GM21423 (cell line): ENCODE data around the gene PLPP7.

Experiments used
- ATAC-seq: cut with Tn5 transposase; IDR thresholded peaks from one replicate; pipeline ENCODE4 v1.9.1; 2021; ENCODE audit warnings: mild to moderate bottlenecking, moderate library complexity; ENCODE audit not compliant: unreplicated experiment

PLPP7 gene

DNA sequence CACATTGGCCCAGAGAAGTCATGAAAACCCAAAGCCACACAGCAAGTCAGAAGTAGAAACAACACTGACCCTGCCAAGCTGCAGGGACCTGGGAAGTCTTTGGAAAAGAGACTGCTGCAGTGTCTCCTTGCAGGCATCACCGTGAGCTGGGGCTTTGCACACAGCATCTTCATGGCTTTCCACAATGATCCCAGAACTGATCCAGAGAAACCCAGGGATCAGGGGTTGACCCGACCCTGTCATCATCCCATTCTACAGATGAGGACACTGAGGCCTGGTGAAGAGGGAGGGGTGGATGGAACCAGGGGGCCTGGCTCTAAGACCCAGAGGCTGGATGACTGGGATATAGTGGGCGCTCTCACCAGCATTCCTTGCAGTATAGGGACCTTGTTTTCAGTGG lies 8.9 kb upstream of the PLPP7 start:
- ATAC-seq: no peak

DNA sequence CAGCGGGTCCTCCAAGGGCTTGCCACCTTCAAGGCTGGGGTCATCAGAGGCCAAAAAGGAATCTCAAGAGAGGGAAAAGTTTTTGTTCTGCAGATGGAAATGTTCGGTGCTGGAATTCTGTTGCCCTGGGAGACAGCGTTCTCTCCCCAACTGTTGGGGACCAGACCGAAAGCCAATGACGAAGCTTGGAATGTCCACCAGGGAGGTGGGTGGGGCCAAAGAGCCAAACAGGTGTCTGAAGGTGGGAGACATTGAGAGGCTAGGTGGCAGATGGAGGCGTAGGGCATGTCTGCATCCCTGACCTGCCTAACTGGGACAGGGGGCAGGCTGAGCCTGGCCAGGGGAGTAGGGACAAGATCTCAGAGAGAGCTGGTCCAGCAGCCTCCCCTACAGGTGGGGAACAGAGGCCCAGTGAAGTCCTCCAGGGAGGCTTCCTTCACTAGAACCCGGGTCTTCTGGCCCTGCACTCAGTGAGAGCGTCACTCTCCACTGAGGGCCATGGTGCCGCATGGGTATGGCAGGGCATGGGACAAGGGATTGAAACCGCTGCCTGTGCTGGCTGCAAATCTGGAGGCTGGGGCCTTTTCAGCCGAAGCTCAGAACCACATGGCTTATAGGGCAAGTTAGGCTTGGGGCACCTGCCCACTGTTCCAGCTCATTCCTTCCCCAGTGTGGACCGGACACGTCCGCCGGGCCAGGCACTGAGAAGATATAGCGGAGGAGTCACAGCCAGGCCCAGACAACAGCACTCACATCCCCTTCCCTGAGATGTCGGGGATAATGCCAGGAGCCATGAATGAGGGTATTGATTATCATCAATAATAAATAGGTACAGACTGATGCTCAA lies 8.2 kb upstream of the PLPP7 start:
- no peak for ATAC-seq

DNA sequence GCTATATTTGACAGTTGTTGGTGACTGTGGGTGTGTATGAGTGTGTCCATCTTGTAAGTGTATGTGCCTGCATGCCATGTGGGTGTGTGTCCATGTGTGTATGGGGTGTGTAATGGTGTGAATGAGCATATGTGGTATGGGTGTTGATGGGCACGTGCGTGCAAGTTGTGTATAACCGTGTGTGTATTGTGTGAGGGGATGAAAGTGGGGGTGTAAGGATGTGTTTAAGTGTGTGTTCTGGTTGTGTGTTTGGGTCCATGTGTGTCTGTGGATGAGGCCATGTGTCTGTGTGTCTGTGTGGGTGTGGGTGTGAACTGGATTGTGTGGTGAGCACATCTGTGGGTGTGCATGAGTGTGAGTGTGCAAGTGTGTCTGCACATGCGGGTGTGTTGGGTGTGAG lies 7.3 kb upstream of the PLPP7 start:
- no peak for ATAC-seq

DNA sequence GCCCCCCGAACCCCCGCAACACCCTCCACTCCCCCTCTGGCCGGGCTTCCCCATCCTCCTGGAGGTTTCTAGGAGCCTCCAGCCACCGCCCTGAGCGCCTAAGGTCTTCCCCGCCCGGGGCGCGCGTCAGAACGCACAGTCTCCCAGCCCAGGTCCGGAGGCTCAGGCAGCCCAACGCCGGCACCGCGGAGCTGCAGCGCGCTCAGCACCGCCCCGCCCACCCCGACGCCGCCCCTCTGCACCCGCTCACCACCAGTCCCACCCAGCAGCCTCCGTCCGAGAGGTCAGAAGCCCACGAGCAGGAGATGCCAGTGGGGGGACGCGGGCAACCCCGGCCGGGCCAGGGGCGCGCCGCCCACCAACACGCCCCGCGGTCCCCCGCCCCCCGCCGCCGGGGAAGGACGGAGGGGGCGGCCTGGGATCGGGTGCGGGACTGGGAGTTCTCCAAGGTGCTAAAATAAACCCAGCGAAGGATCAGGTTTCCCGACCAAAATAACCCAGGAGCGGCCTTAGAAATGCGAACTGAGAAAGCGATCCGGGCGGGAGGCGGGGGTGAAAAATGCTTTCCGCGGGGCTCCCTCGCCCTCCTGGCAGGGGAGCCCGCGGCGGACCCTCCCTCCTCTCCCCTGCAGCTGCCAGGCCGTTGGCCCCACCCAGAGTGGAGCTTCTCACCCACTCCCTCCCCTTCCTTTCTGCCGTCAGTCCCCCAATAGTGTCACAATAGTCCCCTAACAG lies 6.7 kb upstream of the PLPP7 start:
- no peak for ATAC-seq

DNA sequence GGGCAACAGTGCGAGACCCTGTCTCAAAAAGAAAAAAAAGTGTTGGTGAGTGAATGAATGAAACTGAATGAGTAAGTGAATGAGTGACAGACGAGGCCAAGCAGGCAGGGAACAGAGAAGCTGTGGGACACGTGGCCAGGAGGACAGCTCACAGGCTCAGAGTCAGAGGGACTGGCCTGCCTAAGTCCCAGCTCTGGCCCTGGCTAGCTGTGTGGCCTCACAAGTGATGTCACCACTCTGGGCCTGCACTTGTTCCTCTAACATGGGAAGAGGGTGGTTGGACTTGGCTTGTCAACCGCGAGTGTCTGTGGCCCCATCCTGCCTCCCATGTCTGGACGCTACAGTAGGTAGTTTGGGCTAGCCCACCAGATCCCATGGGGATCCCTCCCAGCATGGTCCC lies 4.7 kb upstream of the PLPP7 start:
- ATAC-seq: no peak

DNA sequence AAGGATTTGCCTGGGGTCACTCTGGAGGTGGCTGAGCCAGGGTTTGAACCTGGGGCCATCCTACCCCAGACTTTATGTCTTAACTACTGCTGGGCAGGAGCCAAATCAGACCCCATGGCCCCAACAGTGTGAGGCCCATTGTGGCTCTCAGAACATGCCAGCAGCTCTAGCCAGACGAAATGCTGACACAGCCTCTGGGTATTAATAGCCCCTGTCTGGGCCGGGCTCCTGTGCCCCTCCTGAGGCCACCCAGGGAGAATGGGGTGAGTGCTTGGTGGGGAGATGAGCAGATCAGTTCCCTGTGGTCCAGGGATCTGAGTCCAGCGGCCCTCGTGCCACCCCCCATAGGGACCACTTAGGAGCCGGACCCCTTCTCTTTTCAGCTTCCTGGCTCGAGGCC lies 2.2 kb upstream of the PLPP7 start:
- ATAC-seq: no peak

DNA sequence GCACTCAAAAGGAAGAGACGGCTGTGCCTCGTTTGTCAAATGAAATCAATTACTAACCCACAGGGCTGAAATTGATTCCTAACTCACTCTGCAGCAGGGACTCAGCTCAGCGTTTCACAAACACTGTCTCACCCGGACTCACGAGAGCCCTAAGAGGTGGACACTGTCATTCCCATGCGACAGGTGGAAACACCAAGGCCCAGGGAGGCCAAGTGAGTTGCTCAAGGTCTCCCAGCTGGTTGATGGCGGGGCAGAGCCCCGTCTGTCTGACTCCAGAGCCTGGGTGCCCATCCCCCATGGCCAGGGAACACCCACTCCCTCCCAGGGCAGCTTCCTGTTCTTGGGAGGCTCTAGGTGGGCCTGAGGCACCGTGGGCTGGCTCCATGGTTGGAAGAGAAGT lies 1.3 kb upstream of the PLPP7 start:
- no peak for ATAC-seq

DNA sequence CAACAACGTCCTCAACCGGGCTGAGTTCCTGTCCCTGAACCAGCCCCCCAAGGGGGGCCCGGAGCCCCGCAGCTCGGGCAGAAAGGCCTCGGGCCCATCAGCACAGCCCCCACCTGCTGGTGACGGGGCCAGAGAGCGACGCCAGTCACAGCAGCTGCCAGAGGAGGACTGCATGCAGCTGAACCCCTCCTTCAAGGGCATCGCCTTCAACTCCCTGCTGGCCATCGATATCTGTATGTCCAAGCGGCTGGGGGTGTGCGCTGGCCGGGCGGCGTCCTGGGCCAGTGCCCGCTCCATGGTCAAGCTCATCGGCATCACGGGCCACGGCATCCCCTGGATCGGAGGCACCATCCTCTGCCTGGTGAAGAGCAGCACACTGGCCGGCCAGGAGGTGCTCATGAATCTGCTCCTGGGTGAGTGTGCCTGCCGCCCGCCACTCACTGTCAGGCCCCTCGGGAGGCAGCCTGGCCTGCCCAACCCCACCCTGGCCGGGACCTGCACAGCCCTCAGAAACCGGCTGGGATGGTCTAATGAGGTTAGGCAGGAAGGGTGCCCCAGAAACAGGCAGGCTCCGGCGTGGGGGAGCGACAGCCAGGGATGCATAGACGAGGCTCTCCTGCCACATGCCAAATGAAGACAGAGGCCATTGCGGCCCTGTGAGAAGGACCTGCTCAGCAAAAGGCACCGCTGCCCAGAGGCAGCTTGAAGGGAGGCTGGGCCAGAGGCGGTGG lies 678 bp downstream of the PLPP7 start:
- no peak for ATAC-seq

DNA sequence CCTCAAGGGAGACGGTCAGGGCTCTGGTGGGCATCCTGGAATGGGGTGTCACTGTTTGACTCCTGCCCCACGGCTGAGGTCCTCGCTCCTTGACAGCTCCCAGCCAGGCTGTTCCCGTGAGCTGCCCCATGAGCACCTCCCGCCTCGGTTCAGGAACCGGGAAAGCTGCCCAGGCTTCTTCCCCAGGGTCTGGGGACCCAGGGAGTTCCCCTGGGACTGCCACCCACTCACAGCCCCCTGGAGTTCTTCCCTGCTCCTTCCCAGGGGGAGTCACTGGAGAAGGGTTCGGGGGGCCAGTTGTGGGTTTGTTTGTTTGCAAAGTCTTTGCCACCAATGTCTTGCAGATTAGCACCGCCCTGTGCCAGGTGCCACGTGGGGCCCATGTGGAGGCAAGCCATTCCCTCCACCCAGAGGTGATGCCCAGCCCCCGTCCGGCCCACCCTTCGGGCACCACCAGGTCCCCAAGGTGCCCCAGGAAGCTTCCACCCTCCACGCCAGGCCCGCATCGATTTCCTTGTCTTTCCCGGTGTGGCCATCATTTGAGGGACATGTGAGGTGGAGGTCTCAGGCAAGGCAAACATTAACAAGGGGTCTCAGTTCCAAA lies 1.3 kb downstream of the PLPP7 start:
- no peak for ATAC-seq

DNA sequence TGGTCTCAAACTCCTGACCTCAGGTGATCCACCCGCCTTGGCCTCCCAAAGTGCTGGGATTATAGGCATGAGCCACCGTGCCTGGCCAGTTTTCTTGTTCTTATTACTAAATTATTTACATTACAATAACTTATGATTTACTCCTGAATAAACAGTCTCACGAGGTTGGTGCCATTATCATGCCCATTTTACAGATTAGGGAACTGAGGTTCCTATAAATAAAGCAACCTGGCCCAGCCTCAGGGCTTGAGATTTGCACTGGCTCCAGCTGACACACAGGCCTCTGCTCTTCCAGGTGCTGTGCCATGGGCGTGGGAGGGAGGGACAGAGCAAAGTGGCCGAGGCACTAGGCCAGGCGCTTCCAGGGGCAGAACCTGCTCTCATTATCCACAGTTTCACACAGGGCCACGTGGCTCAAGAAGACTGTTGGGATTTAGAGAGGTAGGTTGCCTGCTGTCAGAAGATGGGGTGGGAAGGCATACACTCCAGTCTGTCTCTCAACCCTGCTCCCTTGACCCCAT lies 2.3 kb downstream of the PLPP7 start:
- no peak for ATAC-seq

DNA sequence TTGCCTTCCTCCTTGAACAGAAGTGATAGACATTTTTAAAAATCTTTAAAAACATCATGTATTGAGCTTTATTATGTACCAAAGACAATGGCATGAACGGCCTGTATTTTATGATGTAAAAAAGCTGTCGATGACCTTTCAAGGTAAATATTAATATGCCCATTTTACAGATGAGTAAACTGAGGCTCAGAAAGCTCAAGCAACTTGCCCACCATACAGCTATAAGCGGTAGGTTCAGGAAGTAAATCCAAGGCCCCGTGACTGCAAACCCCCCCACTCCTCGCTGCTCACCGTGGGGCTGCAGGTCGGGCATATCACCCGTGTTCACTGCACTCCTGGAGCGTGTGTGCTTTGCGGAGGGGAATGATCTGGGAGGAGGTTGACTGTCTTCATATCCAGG lies 3.4 kb downstream of the PLPP7 start:
- ATAC-seq: no peak

DNA sequence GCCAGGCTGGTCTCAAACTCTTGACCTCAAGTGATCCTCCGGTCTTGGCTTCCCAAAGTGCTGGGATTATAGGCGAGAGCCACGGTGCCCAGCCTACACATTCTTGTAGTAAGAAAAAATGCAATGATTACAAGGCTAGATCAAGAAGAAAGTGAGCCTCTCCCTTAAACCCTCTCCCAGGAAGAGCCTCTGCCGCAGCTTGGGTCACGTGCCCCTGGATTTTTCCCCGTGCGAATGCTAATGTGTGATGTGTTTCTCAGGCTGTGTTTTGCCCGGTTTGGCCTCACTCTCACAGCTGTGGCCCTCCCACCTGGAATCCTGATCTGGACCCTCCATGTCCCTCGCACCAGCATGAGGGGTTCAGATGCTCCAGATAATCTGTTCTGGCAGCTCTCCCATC lies 6.9 kb downstream of the PLPP7 start:
- ATAC-seq: no peak

DNA sequence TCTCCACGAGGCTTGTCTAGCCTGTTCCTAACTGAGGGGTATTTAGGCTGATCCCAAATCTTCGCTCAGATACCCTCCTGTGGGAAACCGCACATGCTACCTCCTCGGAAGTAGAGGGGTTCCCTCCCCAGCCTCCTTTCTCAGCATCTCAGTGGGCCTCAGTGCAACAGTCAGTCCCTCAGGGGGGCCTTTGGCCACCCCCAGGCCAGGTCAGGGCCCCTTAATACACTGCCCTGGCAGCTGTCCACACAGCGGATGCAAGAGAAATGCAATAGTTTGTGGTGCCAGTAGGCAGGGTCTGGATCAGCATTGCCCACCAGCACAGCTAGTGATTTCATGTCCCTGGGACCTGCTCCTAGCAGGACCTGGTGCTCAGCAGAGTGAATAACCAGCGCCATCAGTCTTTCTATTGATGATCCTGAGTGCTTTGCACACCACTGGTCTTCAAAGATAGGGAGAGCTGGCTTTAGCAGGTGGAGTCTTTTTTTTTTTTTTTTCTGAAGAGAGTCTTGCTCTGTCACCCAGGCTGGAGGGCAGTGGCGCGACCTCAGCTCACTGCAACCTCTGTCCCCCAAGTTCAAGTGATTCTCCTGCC lies 7.5 kb downstream of the PLPP7 start:
- ATAC-seq: no peak

DNA sequence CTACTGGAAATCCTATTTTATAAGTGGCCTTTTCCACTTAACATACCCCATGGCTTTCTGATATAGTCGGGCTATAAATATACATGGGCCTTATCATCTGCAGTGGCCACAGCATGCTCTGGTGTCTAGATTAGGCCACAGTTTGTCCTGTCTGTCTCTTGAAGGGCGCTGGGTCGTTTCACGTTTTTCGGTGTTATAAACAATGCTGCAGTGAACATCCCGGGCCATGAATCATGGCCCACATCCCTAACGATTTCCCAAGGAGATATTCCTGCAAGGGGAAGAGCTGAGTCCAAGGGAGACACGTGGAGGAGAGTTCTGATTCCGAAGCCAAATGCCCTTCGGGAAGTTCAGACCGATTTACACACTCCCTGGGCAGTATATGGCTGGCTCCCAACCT lies 8.4 kb downstream of the PLPP7 start:
- ATAC-seq: no peak

DNA sequence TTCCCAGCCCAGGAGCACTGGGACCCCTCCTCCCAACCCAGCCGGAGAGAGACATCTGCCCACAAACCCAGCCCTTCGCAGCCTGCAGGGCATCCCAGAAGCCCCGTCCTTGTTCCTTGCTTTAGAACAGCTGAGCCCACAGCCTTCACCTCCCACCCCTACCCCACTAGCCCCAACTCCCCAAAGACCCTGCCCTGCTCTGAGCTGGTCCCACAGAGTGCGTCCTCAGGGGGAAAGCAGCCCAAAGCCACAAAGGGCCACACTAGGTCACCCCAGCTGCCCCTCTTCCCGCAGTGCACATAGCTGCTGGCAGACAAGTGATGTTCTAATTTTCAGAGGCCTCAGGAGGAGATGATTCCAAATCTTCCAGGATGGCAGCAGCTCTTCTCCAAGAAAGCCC lies 8.8 kb downstream of the PLPP7 start:
- no peak for ATAC-seq

DNA sequence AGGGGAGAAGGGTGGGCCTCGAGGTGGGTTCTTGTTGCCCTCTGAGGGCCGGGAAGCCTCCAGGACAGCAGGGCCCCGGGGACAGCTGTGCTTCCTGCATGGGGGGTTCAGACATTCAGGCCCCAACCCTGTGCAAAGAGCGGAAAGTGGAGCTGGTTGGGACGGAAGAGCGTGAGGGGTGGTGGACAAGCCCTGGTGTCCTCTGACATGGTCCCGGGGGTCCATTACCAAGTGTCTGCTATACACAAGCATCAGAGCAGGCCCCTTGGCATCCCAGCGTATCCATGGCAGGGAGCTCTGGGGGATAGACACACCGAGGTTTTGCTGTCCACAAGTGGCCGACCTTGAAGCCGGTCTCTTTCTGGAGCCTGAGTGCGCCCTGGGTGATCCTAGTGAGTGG lies 9.3 kb downstream of the PLPP7 start:
- ATAC-seq: no peak

DNA sequence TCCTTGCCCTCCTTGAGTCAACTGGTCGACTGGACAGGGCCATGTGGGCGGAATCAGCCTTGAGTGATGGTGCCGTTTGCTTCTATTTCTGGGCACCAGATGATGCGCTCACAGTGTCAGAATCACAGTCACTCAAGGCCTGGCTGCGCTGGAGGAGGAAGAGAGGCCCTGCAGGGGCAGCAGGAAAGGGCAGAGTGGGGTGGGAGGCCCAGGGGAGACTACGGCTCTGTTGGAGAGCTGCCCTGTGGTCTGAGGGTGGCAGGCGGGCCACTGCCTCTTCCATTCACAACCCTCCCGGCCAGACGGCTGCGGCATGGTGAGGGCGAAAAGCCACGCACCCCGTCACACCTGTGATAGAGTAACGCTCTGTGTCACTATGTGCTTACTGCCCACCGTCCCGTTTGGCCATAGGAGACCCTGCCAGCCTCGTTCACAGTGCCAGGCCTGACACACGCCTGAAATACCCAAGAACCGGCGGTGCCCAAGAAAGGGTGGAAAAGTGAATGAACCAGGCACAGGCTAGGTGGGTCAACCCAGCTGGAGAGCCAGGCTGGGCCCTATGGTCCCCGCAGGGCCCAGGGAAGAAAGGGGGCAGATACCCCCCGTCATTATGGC lies 9.9 kb downstream of the PLPP7 start:
- ATAC-seq: no peak

DNA sequence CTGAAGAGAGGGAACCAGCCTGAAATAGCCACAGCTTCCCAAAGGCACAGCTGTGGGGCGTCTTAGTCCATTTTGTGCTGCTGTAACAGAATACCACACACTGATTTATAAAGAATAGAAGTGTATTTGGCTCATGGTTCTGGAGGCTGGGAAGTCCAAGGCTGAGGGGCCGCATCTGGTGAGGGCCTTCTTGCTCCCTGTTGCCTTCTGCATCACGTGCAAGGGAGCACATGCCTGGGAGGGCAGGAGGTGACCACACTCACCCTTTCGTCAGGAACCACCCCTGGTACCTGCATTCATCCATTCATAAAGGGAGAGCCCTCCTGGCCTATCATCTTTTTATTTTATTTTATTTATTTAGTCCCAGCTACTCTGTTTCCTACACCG lies 10.4 kb downstream of the PLPP7 start:
- ATAC-seq: no peak

DNA sequence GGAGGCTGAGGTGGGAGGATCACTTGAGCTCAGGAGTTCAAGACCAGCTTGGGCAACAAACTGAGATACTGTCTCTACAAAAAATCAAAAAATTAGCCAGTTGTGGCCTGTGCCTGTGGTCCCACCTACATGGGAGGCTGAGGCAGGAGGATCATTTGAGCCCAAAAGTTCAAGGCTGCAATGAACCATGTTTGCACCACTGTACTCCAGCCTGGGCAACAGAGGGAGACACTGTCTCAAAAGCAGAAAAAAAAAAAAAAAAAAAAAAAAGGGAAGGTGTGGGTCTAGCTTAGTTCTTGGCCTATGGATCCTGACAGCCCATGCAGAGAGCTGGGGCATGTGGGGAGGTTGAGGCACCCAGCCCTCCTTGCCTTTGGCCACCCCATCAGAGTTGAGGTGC lies 10.9 kb downstream of the PLPP7 start:
- ATAC-seq: no peak
